SJSA1 (cell line): Measurements from ENCODE around the gene KIR2DL3. TPM values are rescaled to one million over a fixed set of nuclear protein-coding genes. Genes with fewer than 3 reads are reported as not detected.

ENCODE experiments used
- DNase-seq, 2 experiments: peaks; one replicate each; pipeline ENCODE4 v3.0.0-alpha.2; 2015 to 2020; ENCODE audit warnings: low spot score in 2 of 2, low read depth in 1 of 2
- H3K27ac ChIP-seq: fragments of 250-450 bp; sonication (Bioruptor Pico); 2 replicates; pipeline ENCODE4 v1.5.1; 2020; ENCODE audit warnings: mild to moderate bottlenecking, moderate library complexity
- H3K27me3 ChIP-seq: fragments of 250-450 bp; sonication (Bioruptor Pico); replicated peaks from 2 replicates; pipeline ENCODE4 v1.5.1; 2020; ENCODE audit warnings: mild to moderate bottlenecking, moderate library complexity
- H3K36me3 ChIP-seq: fragments of 250-450 bp; sonication (Bioruptor Pico); 2 replicates; pipeline ENCODE4 v1.5.1; 2020; ENCODE audit warnings: mild to moderate bottlenecking
- H3K4me1 ChIP-seq: fragments of 250-450 bp; sonication (Bioruptor Pico); replicated peaks from 2 replicates; pipeline ENCODE4 v1.6.1; 2021; ENCODE audit warnings: mild to moderate bottlenecking
- H3K4me3 ChIP-seq: fragments of 250-450 bp; sonication (Bioruptor Pico); 2 replicates; pipeline ENCODE4 v1.5.1; 2020; ENCODE audit warnings: mild to moderate bottlenecking
- H3K9me3 ChIP-seq: fragments of 250-450 bp; sonication (Bioruptor Pico); replicated peaks from 2 replicates; pipeline ENCODE4 v1.5.1; 2020; ENCODE audit warnings: mild to moderate bottlenecking
- total RNA-seq: library from RNA; depleted of rRNA; stranded (reverse); fragments of >200 nt; shearing (Covaris generic); gene quantifications from 2 replicates; pipeline ENCODE4 v1.2.3, GENCODE V29; 2014; rRNA removed

The KIR2DL3 gene
- total RNA-seq, 1 experiment from 2014 or later = not detected

DNA sequence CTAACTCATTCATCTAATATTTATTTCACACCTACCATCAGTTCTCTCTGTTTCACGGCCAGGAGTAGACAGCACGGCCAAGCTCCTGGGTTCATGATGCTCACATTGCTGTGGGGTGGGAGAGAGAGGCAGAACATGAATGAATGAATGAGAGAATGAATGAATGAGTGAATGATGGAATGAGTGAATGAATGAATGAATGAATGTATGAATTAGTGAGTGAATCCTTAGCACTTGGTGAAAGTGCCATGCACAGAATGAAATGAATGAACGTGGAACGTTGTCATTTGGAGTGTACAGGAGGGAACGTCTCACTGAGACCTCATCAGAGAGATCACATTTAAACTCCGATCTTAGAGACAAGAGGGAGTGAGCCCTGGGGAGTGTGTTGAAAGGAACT, 53.2 kb downstream of the KIR2DL3 start:
- Histone ChIP-seq H3K4me1 (no peaks in the 10 kb centered on the region), H3K27ac (no peak overlapping the region), H3K27me3 (peaks cover 17% of the 10 kb centered on the region), H3K9me3 (peaks cover 5% of the 10 kb centered on the region; the same call in 1 of the 2 replicates), H3K36me3 (no peaks in the 10 kb centered on the region), H3K4me3 (no peak overlapping the region)
- no peak for DNase-seq

DNA sequence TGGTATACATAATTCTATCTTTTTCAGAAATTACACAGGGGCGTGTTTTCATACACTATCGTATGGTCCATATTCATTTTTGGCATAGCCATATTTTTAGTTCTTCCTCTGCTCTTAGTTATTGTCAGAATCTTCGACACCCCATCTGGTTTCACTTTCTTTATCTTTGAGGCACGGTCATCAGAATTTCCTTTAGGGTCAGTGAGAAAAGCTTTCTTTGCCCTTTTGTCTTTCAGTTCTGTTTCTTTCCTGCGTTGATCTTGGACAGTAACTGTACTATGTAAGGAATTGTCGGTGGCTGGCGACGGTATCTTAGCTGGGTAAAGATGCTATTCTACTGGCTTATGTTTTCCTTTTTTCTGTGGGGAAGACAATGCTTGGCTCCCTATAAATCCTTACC, 54.5 kb downstream of the KIR2DL3 start:
- no peak for DNase-seq
- peaks cover 5% of the 10 kb centered on the region; the same call in 1 of the 2 replicates for H3K9me3 ChIP-seq
- H3K27ac ChIP-seq = no peak overlapping the region
- H3K36me3 ChIP-seq = no peaks in the 10 kb centered on the region
- no peaks in the 10 kb centered on the region for H3K4me1 ChIP-seq
- H3K27me3 ChIP-seq = peaks cover 17% of the 10 kb centered on the region
- peak overlapping the region; percentile 18 for H3K4me3 ChIP-seq

DNA sequence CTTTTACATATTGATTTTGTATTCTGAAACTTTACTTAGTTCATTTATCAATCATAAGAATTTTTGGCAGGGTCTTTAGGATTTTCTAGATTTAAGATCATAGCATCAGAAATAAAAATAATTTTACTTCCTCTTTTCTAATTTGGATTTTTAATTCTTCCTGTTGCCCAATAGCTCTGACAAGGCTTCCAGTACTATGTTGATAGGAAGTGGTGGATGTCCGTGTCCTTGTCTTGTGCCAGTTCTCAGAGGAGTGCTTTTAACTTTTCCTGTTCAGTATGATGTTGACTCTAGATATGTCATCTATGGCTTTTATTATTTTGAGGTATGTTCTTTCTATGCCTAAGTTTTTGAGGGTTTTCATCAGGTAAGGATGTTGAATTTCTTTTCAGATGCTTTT, 57.4 kb downstream of the KIR2DL3 start:
- no peaks in the 10 kb centered on the region for H3K36me3 ChIP-seq
- H3K27ac ChIP-seq = no peak overlapping the region
- no peaks in the 10 kb centered on the region for H3K4me1 ChIP-seq
- no peak for DNase-seq
- H3K27me3 ChIP-seq = peaks cover 17% of the 10 kb centered on the region
- peaks cover 5% of the 10 kb centered on the region; the same call in 1 of the 2 replicates for H3K9me3 ChIP-seq
- H3K4me3 ChIP-seq = no peak overlapping the region

Other genes starting within 250 kb of the KIR2DL3 start
- gene LAIR2, start 235.7 kb upstream of the KIR2DL3 start, total RNA-seq = not detected in 2 replicates
- not detected in 2 replicates for gene LILRA2, start 164.7 kb upstream of the KIR2DL3 start, total RNA-seq
- gene LILRA1, start 144.9 kb upstream of the KIR2DL3 start, total RNA-seq = not detected in 2 replicates
- gene LILRB1, start 108.0 kb upstream of the KIR2DL3 start, total RNA-seq = not detected in 2 replicates
- gene LILRB4, start 75.5 kb upstream of the KIR2DL3 start, total RNA-seq = not detected in 2 replicates
- not detected in 2 replicates for gene KIR3DL3, start 14.1 kb upstream of the KIR2DL3 start, total RNA-seq
- gene KIR2DL1, start 31.3 kb downstream of the KIR2DL3 start, total RNA-seq = not detected in 2 replicates
- gene KIR2DL4, start 65.1 kb downstream of the KIR2DL3 start, total RNA-seq = not detected in 2 replicates
- gene KIR3DL1, start 78.0 kb downstream of the KIR2DL3 start, total RNA-seq = not detected in 2 replicates
- not detected in 2 replicates for gene KIR2DS4, start 94.2 kb downstream of the KIR2DL3 start, total RNA-seq
- not detected in 2 replicates for gene KIR3DL2, start 111.9 kb downstream of the KIR2DL3 start, total RNA-seq
- gene FCAR, start 135.7 kb downstream of the KIR2DL3 start, total RNA-seq = not detected in 2 replicates
- gene NCR1, start 167.6 kb downstream of the KIR2DL3 start, total RNA-seq = not detected in 2 replicates
- gene NLRP7, start 209.0 kb downstream of the KIR2DL3 start, total RNA-seq = not detected in 2 replicates
- gene NLRP2, start 227.9 kb downstream of the KIR2DL3 start, total RNA-seq = not detected in 2 replicates